HFF-Myc (cell line): ENCODE data around the gene TPCN1.

Experiments
- DNase-seq: peaks from one replicate; pipeline ENCODE4 v3.0.0-alpha.2; 2011; ENCODE audit warnings: low read depth; ENCODE audit errors: extremely low read depth
- H3K4me3 ChIP-seq: replicated peaks from 2 replicates; pipeline ENCODE4 v1.5.1; 2011; ENCODE audit warnings: low read depth, mild to moderate bottlenecking, control low read depth, low read length
- TF ChIP-seq, protein P1 (sequence below): IDR thresholded peaks from 2 replicates; pipeline ENCODE4 v1.5.1; 2012; ENCODE audit warnings: mild to moderate bottlenecking, low read depth, low read length, control low read depth; ENCODE audit errors: missing control alignments

The TPCN1 gene

DNA sequence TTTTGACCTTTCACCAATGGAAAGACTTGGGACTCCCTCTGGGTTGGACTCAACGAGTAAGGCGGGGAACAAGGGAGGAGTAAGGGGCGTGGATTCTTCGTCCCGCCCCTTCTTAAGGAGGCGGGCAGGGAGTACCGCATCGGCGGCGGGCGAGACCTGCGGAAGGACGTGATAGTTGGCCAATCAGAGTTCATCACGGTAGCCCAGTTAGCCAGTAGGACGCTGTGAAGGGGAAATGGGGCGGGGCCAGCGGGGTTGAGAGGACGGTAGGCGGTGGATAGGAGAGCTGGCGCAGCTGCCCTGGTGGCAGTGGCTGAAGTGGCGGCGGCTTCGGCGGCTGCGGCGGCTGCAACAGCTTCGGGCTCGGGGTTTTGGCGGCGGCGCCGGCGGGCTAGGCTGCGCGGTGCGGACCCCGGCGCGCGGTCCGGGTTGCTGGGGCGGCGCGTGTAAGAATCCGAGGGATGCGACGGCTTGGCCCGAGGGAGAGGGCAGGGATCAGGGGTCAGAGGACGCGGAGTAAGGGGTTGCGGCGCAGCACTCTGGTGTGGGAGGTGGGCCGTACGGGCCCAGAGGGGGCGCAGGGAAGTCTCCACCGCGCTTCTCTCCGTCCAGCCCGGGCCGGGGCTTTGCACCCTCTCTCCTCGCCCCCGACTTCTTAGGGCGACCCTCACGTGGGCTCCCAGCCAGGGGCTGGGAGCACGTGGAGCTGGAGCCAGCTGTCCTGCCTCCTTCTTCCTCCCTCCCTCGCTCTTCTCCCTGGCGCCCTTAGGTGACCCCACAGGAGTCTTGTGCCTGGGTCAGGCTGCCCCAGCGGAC, at the start of gene TPCN1:
TSS of gene TPCN1 (plus strand) at position 284 of the 816 bp plus-strand sequence. CDS start 5,389 bp downstream, outside the sequence.
- peak; percentile 100 for DNase-seq
- TF ChIP-seq, protein P1, sequence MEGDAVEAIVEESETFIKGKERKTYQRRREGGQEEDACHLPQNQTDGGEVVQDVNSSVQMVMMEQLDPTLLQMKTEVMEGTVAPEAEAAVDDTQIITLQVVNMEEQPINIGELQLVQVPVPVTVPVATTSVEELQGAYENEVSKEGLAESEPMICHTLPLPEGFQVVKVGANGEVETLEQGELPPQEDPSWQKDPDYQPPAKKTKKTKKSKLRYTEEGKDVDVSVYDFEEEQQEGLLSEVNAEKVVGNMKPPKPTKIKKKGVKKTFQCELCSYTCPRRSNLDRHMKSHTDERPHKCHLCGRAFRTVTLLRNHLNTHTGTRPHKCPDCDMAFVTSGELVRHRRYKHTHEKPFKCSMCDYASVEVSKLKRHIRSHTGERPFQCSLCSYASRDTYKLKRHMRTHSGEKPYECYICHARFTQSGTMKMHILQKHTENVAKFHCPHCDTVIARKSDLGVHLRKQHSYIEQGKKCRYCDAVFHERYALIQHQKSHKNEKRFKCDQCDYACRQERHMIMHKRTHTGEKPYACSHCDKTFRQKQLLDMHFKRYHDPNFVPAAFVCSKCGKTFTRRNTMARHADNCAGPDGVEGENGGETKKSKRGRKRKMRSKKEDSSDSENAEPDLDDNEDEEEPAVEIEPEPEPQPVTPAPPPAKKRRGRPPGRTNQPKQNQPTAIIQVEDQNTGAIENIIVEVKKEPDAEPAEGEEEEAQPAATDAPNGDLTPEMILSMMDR = no peak
- peak within 1 kb of the TSS; percentile 89 for H3K4me3 ChIP-seq

DNA sequence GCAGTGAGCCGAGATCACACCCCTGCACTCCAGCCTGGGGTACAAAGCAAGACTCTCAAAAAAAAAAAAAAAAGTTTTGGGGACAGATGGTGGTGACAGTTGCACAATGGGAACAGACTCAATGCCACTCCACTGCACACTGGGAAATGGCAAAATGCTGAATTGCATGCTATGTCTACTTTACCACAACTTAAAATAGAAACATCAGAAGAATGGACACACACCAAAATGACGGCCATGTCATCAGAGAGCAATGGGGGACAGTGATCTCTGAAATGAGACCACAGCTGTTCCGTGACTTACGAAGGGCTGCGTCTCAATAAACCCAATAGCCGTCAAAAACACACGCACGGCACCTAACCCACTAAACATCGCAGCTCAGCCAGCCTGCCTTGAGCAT, 49.7 kb upstream of the TPCN1 start:
- TF ChIP-seq, protein P1 = no peak
- H3K4me3 ChIP-seq = no peak overlapping the region
- DNase-seq = no peak

DNA sequence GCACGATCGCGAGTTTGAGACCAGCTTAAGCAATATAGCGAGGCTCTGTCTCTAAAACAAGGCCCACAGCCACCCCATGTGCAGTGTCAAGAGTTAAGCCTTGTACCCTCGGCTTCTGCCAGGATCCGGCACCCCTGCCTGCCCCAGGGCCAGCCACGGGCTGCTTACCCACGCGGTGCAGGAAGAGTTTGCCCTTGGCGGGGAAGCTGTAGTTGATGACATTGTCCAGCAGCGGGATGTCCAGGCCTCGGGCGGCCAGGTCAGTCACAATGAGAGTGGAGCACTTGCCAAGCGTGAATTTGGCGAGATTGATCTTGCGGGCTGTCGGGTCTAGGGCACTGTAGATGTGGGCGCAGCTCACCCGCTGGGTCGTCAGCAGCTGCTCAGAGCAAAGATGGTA, 49.1 kb upstream of the TPCN1 start:
- DNase-seq = no peak
- no peak overlapping the region for H3K4me3 ChIP-seq
- TF ChIP-seq, protein P1 = no peak

DNA sequence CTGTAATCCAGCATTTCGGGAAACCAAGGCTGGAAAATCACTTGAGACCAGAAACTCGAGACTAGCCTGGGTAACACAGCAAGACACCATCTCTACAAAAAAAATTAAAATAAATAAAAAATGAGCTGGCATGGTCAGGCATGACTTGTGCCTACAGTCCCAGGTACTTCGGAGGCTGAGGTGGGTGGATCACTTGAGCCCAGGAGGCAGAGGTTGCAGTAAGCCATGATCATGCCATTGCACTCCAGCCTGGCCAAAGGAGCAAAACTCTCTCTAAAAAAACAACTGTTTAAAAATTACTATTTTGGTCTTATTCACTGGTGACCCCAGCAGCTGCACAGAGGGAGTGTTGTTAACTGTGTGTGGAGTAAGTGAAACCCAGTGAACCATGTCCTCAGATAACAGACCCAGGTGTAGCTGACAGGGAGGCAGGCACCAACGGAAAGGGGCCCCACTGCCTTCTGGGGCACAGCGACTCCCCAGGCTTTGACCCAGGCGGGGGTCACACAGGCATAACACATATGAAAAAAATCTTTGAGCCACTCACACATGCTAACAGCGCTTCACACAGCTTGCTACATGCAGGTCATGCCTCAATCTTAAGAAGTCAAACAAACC, 48.1 kb upstream of the TPCN1 start:
- H3K4me3 ChIP-seq = no peak overlapping the region
- TF ChIP-seq, protein P1 = no peak
- no peak for DNase-seq

DNA sequence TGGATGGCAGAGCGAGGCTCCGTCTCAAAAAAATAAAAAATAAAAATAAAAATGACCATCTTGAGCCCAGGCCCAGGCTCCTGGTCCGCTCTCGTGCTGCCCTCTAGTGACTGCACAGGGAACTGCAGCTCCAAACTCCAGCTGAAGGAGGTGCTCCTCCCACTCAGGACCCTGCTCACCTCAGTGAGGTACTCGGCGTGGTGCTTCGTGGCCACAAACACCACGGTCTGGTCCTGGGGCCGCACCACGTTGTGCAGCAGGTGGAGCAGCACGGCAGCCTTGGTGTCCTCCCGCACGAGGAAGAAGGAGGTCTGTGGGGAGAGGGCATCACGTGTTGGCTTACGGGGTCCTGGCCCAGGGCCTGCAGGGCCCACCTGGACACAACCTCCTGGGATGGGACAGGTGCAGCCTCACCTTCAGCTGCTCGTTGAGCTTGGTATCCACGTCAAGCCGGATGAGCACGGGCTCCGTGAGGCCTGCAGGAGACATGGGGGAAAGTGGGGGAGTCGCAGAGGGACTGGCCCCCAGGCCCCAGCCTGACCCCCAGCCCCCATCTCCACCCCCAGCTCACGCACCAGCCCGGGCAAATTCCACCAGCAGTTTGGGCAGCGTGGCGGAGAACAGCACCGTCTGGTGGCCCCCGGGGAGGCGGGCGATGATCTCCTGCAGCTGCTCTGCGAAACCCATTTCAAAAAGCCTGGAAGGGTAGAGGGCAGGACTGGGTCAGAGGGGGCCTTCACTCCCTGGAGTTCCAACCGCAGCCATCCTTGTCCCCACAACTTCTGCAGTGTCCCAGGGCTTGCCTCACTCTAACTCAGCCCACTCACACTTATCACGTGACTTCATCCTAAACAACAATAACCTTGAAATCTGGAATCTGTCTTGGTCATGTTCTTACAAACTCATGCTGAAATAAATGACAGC, 46.5 kb upstream of the TPCN1 start:
- no peak for DNase-seq
- TF ChIP-seq, protein P1 = peak; percentile 99
- H3K4me3 ChIP-seq = no peak overlapping the region

DNA sequence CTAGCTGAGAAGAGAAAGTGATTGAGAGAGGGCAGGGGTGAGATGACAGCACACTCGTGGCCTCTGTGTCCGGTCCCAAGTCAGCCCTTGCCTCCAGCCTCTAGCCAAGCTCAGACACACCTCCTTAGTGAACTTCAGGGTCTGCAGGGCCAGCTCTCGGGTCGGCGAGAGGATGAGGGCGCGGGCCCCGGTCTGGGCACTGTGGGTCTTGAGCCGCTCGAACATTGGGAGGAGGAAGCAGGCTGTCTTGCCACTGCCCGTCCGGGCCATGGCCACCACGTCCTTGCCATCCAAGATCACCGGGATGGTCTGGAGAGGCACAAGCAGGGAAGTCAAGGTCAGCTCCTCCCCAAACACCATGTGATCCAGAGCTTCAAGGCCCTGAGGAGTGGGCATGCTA, 42.2 kb upstream of the TPCN1 start:
- TF ChIP-seq, protein P1 = no peak
- H3K4me3 ChIP-seq = no peak overlapping the region
- no peak for DNase-seq
